Neural crest cell (in vitro differentiated cells): ENCODE results near the gene APOB. TPM values are rescaled to one million over a fixed set of nuclear protein-coding genes. Genes with fewer than 3 reads are reported as not detected.
A peak's percentile ranks its signal among the peaks of the same experiment; 100 is the strongest.

Source experiments
- DNase-seq: peaks from one replicate; pipeline ENCODE4 v3.0.0; 2021; ENCODE audit warnings: low read depth, mixed read lengths, low spot score
- H3K27ac Mint-ChIP-seq: one replicate; pipeline ENCODE4 v1.8.0; 2021; ENCODE audit warnings: mild to moderate bottlenecking, mixed read lengths; ENCODE audit not compliant: unreplicated experiment
- H3K27me3 Mint-ChIP-seq: 2 replicates; pipeline ENCODE4 v1.8.0; 2021; ENCODE audit warnings: low read depth, mild to moderate bottlenecking, mixed read lengths
- H3K36me3 Mint-ChIP-seq: 2 replicates; pipeline ENCODE4 v1.8.0; 2021; ENCODE audit warnings: low read depth, mild to moderate bottlenecking, mixed read lengths
- H3K4me1 Mint-ChIP-seq: 2 replicates; pipeline ENCODE4 v1.8.0; 2021; ENCODE audit warnings: mixed read lengths
- H3K4me3 Mint-ChIP-seq: one replicate; pipeline ENCODE4 v1.8.0; 2021; ENCODE audit warnings: mild to moderate bottlenecking, mixed read lengths
- H3K9me3 Mint-ChIP-seq: 2 replicates; pipeline ENCODE4 v1.8.0; 2021; ENCODE audit warnings: mixed read lengths
- CTCF ChIP-seq: fragments of 200-600 bp; sonication (generic); conservative IDR thresholded peaks from 2 replicates; pipeline ENCODE4 v1.5.0; 2021; ENCODE audit warnings: antibody characterized with exemption, mild to moderate bottlenecking
- long read RNA-seq: library from polyadenylated mRNA; unstranded; transcript quantifications from one replicate; pipeline ENCODE4 v2.0.0, GENCODE V29; 2020
- total RNA-seq: library from RNA; stranded (reverse); gene quantifications from 2 replicates; pipeline ENCODE4 v1.2.1, GENCODE V29; 2021

The APOB gene
- total RNA-seq = 0.07 and 0.09 TPM in 2 replicates
- long read RNA-seq = 0 reads

DNA sequence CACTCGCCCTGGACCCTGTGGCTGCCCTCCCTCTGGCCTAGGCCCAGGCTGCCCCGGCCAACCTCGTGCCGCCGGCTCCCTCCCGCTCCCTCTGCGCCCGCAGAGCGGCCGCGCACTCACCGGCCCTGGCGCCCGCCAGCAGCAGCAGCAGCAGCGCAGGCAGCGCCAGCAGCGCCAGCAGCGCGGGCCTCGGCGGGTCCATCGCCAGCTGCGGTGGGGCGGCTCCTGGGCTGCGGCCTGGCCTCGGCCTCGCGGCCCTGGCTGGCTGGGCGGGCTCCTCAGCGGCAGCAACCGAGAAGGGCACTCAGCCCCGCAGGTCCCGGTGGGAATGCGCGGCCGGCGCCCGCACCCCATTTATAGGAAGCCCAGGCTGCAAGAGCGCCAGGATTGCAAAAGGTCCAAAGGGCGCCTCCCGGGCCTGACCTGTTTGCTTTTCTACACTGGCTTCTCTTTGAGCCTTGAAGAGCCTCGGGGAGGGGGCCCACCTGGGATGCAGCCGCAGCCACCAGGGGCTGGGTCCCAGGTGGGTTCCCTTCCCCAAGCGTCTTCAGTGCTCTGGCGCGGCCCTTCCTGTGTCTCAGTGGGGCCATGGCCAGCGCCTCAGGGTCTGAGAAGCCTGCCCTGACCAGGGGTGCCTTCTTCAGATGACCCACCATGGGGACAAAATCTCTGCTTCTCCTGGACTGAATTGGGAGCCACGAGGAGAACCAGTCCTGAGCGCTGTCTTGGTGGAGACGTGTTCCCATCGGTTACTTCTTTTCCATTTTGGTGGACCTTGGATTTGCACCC lies at the start of gene APOB:
TSS of gene APOB (minus strand) at position 330 of the 789 bp plus-strand sequence. CDS start at position 202, 128 bp downstream.
- DNase-seq = peak; percentile 33
- H3K4me3 Mint-ChIP-seq = peak within 1 kb of the TSS; percentile 75
- H3K9me3 Mint-ChIP-seq = no peaks in the 10 kb centered on the region
- H3K36me3 Mint-ChIP-seq = no peaks in the 10 kb centered on the region
- H3K4me1 Mint-ChIP-seq = peaks cover 4% of the 10 kb centered on the region
- no peak for TF ChIP-seq CTCF
- peaks cover 77% of the 10 kb centered on the region for H3K27me3 Mint-ChIP-seq
- no peak within 1 kb of the TSS for H3K27ac Mint-ChIP-seq

DNA sequence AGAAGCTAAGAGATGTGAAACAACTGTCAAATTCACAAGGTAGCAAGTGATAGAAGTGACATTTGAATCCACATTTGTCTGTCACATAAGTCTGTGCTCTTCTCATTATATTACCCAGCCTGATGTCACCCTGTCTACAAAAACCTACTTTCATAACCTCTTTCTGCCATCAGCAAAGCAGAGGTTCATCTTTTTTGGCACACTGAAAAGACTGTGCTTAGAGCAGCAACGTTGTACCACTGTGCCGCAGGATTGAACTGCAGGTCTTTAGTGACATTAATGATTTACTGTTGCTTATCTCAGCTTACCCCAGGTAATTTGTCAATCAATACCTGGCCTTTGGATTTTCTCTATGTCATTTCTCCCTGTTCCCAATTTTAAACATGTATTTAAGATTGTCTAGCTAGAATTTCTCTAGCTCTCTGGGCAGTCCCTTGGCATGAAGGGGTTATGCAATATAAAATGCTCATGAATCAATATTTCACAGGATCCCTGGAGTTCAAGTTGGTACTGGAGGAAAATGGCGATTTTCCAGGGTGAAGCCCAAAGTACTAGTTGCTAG lies 48.5 kb upstream of the APOB start:
- Mint-ChIP-seq H3K27ac (no peak overlapping the region), H3K4me3 (no peak overlapping the region), H3K4me1 (peaks cover 12% of the 10 kb centered on the region), H3K27me3 (peaks cover 9% of the 10 kb centered on the region), H3K9me3 (peaks cover 3% of the 10 kb centered on the region), H3K36me3 (no peaks in the 10 kb centered on the region)
- TF ChIP-seq CTCF = no peak
- no peak for DNase-seq

GRCh38 chr2:21084401-21084800 lies 40.5 kb upstream of the APOB start:
- H3K4me1 Mint-ChIP-seq = no peaks in the 10 kb centered on the region
- no peak overlapping the region for H3K27ac Mint-ChIP-seq
- TF ChIP-seq CTCF = no peak
- no peaks in the 10 kb centered on the region for H3K9me3 Mint-ChIP-seq
- DNase-seq = no peak
- H3K27me3 Mint-ChIP-seq = peaks cover 10% of the 10 kb centered on the region
- no peaks in the 10 kb centered on the region for H3K36me3 Mint-ChIP-seq
- no peak overlapping the region for H3K4me3 Mint-ChIP-seq

DNA sequence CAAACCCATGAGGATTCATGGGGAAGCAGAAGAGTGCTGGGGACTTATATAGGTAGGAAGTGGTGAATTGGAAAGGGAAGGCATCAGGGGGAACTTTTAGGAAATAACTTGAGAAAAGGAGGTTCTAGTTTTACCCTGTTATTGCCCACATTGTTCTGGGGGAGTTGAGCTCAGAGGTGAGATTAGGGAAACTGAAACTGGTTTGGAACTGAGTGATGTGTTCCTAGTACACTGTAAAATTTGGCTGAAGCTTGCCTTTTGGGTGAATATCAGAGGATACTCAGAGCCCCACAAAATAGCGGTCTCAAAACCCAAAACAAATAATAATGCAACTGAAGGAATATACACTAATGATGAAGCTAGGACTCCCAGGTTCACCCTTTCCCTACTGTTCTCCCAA lies 39.6 kb upstream of the APOB start:
- no peaks in the 10 kb centered on the region for H3K4me1 Mint-ChIP-seq
- H3K9me3 Mint-ChIP-seq = no peaks in the 10 kb centered on the region
- TF ChIP-seq CTCF = no peak
- DNase-seq = no peak
- no peaks in the 10 kb centered on the region for H3K36me3 Mint-ChIP-seq
- H3K27me3 Mint-ChIP-seq = peaks cover 3% of the 10 kb centered on the region
- H3K27ac Mint-ChIP-seq = no peak overlapping the region
- no peak overlapping the region for H3K4me3 Mint-ChIP-seq

DNA sequence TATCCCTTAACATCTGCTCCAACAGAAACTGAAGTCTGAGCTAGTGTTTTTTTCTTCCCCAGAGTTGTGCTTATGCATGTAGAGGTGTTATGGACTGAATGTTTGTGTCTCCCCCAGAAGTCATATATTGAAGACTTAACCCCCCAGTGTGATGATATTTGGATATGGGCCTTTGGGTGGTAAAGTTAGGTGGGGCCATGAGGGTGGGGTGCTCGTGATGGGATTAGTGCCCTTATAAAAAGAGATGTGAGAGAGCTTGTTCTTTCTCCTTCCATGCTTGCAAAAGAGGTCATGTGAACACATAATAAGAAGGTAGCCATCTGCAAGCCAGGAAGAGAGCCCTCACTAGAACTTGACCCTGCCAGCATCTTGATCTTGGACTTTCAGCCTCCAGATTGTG lies 34.4 kb upstream of the APOB start:
- no peaks in the 10 kb centered on the region for H3K4me1 Mint-ChIP-seq
- DNase-seq = no peak
- H3K27me3 Mint-ChIP-seq = peaks cover 6% of the 10 kb centered on the region
- no peak overlapping the region for H3K27ac Mint-ChIP-seq
- no peaks in the 10 kb centered on the region for H3K9me3 Mint-ChIP-seq
- no peak for TF ChIP-seq CTCF
- H3K4me3 Mint-ChIP-seq = no peak overlapping the region
- no peaks in the 10 kb centered on the region for H3K36me3 Mint-ChIP-seq
